8988T (cell line): ENCODE results near the gene TGFBRAP1.
A peak's percentile ranks its signal among the peaks of the same experiment; 100 is the strongest.

ENCODE experiments used
- DNase-seq: peaks from one replicate; pipeline ENCODE4 v3.0.0; 2011

The TGFBRAP1 gene

DNA sequence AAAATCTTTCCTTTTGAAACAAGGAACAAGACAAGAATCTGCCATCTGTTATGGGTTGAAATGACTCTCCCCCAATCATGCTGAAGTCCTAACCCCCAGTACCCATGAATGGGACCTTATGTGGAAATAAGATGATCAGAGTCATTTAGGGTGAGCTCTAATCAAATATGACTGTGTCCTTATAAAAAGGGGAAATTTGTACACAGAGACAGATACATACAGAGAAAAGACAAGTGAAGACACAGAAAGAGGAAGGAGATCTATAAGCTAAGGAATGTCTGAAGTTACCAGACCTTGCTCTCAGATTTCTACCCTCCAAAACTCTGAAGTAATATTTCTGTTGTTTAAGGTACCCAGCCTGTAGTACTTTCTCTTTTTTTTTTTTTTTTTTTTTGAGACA lies 15.7 kb downstream of the TGFBRAP1 start:
- DNase-seq: no peak

GRCh38 chr2:105309147-105309545 lies 20.4 kb downstream of the TGFBRAP1 start:
- no peak for DNase-seq

- DNase-seq: no peak
Observed at GRCh38 chr2:105308382-105309146, 21.0 kb downstream of the TGFBRAP1 start.

- no peak for DNase-seq
Observed at GRCh38 chr2:105307962-105308361, 21.6 kb downstream of the TGFBRAP1 start.

DNA sequence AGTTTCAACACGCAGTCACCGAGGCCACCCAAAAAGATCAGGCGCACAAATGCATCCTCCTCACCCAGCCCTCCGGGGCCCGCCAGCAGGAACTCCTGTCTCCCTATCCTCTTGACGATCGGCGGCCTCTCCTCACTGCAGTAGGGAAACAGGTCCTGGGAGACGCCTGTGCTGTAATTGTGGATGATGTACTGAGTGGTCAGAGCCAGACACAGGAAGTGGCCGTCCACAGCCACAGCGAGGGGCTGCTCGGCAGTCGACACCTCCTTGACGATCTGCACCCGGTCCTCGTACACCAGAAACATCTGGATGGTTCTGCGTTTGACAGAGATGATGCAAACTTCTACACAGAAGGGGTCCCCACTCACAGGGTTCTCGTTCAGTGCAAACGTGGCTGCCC lies 22.0 kb downstream of the TGFBRAP1 start:
- no peak for DNase-seq

DNA sequence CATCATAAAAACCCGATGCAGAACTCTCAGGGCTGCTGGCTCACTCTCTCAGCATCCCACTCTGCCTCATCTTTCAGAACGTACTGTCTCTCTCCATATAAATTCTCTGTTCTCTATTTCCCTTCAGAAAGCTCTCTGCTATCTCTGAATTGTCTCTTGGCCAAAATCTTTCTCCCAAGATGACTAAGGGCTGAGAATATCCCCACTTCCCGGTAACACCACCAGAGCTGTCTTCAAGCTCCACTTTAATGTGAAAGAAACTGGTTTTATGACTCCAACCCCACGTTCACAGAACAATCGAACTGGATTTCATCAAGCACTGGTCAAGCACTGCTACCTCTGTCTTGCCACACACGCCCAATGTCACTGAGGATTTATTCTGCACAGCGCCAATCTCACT lies 22.4 kb downstream of the TGFBRAP1 start:
- DNase-seq: no peak

- no peak for DNase-seq
Observed at GRCh38 chr2:105301646-105302045, 27.9 kb downstream of the TGFBRAP1 start.

DNA sequence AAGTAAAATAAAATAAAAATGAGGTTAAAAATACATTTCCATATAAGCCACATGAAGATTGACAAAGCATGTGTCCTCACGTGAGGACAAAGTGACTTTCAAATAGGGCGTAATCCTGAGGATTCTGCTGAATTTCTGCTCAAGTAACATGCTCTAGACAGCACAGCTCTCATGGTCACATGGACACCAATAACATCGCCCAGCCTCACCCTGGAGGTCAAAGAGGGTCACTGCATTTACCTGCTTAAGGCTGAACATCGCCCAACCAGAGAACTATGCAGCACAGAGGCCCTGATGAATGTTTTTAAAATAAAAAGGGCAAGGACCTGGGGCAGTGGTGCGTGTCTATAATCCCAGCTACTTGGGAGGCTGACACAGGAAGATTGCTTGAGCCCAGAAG lies 30.2 kb downstream of the TGFBRAP1 start:
- no peak for DNase-seq

DNA sequence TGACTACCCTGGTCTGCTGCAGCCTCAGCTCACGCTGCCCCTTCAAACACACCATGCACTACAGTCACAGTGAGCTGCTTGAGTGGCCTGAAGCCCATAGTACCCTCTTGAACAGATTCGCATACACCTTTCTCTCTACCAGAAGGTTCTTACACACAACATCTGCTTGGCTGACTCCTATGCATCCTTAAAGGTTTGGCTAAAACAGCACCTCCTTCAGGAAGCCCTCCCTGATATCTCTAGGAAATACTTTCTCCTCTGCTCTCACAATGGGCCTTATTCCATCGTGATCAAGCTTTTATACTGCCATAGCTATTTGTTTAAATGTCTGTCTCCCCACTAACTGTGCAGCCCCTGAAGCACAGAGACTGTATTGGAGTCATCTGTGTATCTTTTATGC lies 31.5 kb downstream of the TGFBRAP1 start:
- DNase-seq: no peak

DNA sequence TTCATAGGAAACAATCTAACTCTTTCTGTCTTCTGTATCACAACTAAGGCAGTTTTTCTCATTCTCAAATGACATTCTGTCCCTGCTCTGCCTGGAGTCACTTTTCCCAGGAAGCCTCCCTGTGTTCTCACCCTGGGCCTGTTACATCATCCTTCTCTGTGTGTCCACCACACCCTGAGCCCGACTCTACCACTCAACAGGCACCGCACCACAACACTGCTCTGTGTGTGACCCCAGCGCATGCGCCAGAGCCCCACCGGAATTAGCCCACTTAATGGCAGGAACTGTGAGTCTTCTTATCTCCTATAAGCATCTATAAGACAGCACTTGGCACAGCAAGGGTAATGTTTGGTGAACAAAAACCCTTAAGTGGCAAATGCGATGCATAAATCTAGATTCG lies 32.3 kb downstream of the TGFBRAP1 start:
- no peak for DNase-seq

DNA sequence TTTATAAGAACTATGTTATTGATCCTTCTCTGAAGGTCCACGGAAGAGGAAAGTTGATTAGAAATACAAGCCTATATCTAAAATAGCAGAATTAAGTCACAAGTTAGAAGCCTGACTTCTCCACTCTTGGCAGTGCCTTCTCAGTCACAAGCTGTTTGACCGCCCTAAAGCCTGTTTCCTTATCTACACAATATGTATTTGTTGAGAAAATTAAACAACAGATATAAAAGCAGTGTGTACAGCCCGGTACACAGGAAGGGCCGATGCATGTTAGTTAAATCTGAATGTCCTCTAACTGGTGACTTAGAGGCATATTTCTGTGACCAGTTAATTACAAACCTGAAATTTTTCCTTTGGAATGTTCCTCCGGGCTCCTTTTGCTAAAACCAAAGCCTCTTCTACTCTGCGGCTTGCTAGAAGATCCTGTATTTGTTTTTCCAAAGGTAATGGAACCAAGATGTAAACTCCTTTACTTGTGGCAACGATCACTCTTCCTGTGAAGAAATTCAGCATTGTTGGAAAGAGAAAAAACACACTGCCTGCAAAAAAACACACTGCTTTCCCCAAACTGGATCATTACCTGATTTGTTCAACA lies 33.4 kb downstream of the TGFBRAP1 start:
- DNase-seq: no peak

- DNase-seq: peak; percentile 52
Observed at GRCh38 chr2:105294844-105295481, 34.6 kb downstream of the TGFBRAP1 start.

DNA sequence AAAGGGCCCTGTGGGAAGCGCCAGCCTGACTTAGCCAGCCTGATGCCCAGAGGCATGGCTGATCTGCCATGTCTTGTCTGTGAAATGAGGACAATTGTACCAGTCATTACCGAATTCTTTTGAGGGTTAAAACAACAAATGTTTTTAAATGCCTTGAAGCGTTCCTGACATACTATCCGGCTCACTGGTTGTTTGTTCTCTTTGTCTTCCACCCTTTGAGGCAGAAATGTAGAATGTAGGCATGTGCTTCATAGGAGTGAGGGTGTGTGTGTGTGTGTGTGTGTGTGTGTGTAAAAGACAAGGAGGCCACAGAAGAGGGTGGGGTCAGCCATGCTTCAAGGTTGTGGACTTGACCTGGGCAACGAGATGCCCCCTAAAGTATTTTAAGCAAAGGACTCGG lies 35.5 kb downstream of the TGFBRAP1 start:
- no peak for DNase-seq

GRCh38 chr2:105291981-105292380 lies 37.6 kb downstream of the TGFBRAP1 start:
- DNase-seq: no peak

DNA sequence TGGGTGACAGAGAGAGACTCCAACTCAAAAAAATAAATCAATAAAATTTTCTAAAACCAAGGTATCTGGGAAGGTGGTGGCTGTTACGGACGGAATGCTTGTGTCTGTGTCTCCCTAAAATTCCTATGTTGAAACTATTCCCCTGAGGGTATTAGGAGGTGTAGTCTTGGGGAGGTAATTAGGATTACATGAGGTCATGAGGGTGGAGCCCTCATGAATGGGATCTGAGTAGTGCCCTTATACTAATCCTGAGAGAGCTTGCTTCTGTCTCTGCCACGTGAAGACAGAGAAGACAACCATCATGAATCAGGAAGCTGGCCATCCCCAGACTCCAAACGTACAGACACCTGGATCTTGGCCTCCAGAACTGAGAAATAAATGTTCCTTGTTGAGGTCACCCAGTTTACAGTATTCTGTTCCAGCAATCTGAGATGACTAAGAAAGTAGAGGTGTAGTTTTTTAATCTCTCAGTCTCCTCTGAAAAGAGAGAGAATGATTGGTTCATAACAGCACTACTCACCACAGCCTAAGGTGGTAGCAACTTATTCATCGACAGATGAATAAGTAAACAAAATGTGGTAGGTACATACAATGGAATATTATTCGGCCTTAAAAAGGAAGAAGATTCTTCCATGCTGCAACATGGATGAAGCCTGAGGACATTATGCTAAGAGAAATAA lies 38.4 kb downstream of the TGFBRAP1 start:
- no peak for DNase-seq

DNA sequence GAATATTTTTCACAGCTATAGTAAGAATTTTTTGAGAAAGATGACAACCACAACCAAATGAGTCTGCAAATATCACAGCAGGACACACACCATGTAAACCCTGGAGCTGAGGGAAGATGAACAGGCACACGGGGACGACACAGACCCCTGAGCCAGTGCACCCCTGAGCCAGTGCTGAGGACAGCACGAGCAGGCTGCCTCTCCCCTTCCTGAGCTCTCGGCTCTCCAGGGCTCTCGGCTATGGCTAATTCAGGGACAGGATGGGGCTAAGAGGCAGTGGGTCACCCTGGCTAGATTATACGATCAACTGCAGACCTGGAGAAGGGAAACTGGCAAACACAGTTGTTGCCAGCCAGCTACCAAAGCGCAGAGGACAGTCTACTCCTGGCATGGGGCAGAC lies 41.4 kb downstream of the TGFBRAP1 start:
- DNase-seq: no peak

DNA sequence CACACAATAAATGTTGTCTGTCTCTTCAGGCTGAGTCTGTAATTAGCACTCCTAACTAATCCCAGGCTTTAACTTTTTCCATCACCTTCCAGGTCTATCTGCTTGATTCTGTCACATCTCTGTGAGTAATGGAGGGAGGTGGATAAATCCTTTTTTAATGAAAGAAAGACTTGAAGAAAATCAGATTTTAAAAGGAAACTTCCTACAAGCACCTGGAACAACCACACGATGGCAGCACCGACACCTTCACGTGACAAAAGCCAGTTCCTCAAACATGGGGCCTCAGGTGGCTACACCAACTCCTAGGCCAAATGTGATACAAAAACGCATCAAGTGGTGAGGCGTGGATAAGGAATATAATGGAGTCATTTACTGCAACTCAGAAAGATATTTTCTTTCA lies 41.8 kb downstream of the TGFBRAP1 start:
- peak; percentile 43 for DNase-seq

DNA sequence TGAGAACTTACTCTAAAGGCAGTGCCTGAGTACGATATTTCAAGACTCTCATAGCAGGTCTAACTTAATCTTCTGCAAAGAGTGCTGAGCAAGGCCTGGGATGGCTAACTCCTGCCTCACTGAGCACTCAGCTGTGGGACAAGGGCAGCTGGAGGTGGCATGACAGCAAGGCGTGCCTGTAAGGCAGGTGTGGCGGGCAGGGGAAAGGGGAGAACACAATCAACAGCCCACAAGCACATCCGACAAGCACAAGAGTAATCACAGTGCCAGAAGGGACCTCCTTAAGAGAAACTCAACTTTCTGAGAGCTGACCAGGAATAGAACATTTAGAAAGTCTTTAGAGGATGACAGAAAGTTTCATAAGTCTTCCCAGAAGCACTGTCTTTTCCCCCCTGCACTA lies 46.0 kb downstream of the TGFBRAP1 start:
- DNase-seq: no peak

DNA sequence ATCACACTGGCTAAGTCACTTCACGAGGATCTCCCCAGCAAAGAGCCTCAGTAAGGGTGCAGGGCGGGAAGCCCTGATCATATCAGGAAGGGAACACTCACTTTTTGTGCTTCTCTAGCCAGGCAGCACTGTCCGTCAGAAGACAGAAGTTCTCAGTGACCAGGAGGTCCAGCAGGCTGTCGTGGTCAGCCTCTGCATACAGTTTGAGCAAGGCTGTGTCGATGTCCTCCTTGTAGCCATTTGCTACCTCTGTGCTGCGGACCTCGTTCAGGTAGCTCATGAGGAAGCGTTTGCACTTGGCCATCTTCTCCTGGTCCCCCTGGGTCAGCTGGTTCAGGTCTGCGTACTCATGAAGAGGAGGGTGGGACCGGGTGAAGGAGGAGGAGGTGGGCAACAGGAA lies 49.3 kb downstream of the TGFBRAP1 start:
- DNase-seq: no peak

GRCh38 chr2:105279126-105279525 lies 50.4 kb downstream of the TGFBRAP1 start:
- no peak for DNase-seq

- no peak for DNase-seq
Observed at GRCh38 chr2:105278654-105279053, 50.9 kb downstream of the TGFBRAP1 start.

GRCh38 chr2:105274046-105274445 lies 55.5 kb downstream of the TGFBRAP1 start:
- DNase-seq: no peak

DNA sequence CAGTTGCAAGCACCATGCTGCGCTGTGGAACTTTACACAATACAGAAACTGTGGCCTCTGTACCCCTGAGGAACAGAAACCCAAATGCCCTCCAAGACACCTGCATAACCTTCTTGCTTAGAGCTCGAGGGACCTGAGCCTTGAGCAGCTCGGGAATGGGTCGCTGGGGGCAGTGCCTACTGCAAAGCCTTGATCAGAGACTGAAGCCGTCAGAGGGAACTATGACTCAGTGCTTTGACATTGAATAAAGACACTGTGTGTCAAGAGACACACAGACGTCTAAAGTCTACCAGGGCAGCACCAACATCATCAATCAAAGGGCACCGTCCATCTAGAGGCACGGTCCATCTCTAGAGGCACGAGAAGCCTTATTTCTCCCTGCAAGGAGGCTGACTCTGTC lies 57.4 kb downstream of the TGFBRAP1 start:
- no peak for DNase-seq
